HL-60 (cell line): ENCODE measurements around the gene PIK3R2.

Source experiments
- DNase-seq, 2 experiments: peaks; one replicate each; pipeline ENCODE4 v3.0.0-alpha.2; 2010 to 2020; ENCODE audit warnings: low read depth in 1 of 2, low spot score in 1 of 2
- H3K27ac ChIP-seq: fragments of 250-450 bp; sonication (Bioruptor Pico); replicated peaks from 2 replicates; pipeline ENCODE4 v1.5.1; 2020; ENCODE audit warnings: mild to moderate bottlenecking, moderate library complexity
- H3K27me3 ChIP-seq: fragments of 250-450 bp; sonication (Bioruptor Pico); 2 replicates; pipeline ENCODE4 v1.5.1; 2021; ENCODE audit warnings: mild to moderate bottlenecking, moderate library complexity; ENCODE audit not compliant: insufficient read depth, poor library complexity, severe bottlenecking
- H3K4me3 ChIP-seq: replicated peaks from 2 replicates; pipeline ENCODE4 v1.5.1; 2011; ENCODE audit warnings: mild to moderate bottlenecking, control low read depth, low read length; ENCODE audit not compliant: insufficient read depth
- GABPA ChIP-seq: IDR thresholded peaks from 2 replicates; pipeline ENCODE4 v1.6.1; 2012; ENCODE audit warnings: low read depth
- POLR2AphosphoS5 ChIP-seq: IDR thresholded peaks from 2 replicates; pipeline ENCODE4 v1.6.1; 2012; ENCODE audit warnings: low read depth
- SPI1 ChIP-seq: IDR thresholded peaks from 2 replicates; pipeline ENCODE4 v1.6.1; 2012; ENCODE audit warnings: low read depth, mild to moderate bottlenecking, borderline replicate concordance
- TF ChIP-seq, protein P1 (sequence below): IDR thresholded peaks from 2 replicates; pipeline ENCODE4 v1.6.1; 2012; ENCODE audit warnings: low read depth; ENCODE audit not compliant: insufficient replicate concordance
- TF ChIP-seq, protein P2 (sequence below): IDR thresholded peaks from one replicate; pipeline ENCODE4 v1.5.1; 2011; ENCODE audit warnings: low read length, control low read depth, inconsistent platforms; ENCODE audit not compliant: insufficient read depth

PIK3R2 gene

DNA sequence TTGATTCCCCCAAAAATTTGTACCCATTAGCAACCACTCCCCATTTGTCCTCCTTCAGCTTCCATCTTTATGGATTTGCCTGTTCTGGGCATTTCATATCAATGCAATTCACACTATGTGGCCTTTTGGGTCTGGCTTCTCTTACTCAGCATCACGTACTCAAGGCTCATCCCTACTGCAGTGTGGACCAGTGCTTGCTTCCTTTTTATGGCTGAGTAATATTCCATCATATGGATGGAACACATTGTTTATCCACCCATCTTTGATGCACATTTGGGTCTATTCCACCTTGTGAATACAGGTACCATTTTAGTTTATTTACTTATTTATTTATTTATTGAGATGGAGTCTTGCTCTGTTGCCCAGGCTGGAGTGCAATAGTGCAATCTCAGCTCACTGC is 12.5 kb upstream of the PIK3R2 start:
- no peaks in the 10 kb centered on the region for H3K27me3 ChIP-seq
- H3K4me3 ChIP-seq, result no peak overlapping the region
- no peak for DNase-seq
- no peak overlapping the region for H3K27ac ChIP-seq
- TF ChIP-seq GABPA (no peak), SPI1 (no peak), POLR2AphosphoS5 (no peak)
- TF ChIP-seq, protein P1, sequence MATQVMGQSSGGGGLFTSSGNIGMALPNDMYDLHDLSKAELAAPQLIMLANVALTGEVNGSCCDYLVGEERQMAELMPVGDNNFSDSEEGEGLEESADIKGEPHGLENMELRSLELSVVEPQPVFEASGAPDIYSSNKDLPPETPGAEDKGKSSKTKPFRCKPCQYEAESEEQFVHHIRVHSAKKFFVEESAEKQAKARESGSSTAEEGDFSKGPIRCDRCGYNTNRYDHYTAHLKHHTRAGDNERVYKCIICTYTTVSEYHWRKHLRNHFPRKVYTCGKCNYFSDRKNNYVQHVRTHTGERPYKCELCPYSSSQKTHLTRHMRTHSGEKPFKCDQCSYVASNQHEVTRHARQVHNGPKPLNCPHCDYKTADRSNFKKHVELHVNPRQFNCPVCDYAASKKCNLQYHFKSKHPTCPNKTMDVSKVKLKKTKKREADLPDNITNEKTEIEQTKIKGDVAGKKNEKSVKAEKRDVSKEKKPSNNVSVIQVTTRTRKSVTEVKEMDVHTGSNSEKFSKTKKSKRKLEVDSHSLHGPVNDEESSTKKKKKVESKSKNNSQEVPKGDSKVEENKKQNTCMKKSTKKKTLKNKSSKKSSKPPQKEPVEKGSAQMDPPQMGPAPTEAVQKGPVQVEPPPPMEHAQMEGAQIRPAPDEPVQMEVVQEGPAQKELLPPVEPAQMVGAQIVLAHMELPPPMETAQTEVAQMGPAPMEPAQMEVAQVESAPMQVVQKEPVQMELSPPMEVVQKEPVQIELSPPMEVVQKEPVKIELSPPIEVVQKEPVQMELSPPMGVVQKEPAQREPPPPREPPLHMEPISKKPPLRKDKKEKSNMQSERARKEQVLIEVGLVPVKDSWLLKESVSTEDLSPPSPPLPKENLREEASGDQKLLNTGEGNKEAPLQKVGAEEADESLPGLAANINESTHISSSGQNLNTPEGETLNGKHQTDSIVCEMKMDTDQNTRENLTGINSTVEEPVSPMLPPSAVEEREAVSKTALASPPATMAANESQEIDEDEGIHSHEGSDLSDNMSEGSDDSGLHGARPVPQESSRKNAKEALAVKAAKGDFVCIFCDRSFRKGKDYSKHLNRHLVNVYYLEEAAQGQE, result no peak
- TF ChIP-seq, protein P2, sequence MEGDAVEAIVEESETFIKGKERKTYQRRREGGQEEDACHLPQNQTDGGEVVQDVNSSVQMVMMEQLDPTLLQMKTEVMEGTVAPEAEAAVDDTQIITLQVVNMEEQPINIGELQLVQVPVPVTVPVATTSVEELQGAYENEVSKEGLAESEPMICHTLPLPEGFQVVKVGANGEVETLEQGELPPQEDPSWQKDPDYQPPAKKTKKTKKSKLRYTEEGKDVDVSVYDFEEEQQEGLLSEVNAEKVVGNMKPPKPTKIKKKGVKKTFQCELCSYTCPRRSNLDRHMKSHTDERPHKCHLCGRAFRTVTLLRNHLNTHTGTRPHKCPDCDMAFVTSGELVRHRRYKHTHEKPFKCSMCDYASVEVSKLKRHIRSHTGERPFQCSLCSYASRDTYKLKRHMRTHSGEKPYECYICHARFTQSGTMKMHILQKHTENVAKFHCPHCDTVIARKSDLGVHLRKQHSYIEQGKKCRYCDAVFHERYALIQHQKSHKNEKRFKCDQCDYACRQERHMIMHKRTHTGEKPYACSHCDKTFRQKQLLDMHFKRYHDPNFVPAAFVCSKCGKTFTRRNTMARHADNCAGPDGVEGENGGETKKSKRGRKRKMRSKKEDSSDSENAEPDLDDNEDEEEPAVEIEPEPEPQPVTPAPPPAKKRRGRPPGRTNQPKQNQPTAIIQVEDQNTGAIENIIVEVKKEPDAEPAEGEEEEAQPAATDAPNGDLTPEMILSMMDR, result no peak

DNA sequence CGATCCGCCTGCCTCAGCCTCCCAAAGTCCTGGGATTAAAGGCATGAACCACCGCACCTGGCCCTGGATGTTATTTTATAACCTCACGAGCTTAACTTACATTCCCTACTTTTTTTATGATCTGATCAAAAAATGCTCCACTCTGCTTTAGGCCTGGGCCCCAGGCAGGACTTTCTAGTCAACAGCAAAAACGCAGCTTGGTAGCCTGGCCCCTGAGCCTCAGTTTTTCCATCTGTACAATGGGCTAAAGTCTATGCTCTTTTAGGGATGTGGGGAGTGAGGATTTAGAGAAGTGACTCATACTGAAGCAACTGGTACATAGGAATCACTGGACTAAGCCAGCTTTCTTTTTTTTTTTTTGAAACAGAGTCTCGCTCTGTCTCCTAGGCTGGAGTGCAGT is 11.9 kb upstream of the PIK3R2 start:
- DNase-seq, result no peak
- Histone ChIP-seq H3K27ac (no peak overlapping the region), H3K27me3 (no peaks in the 10 kb centered on the region), H3K4me3 (no peak overlapping the region)
- no peak for TF ChIP-seq SPI1
- TF ChIP-seq, protein P2, result no peak
- TF ChIP-seq, protein P1, result no peak
- TF ChIP-seq POLR2AphosphoS5, result no peak
- TF ChIP-seq GABPA, result no peak

DNA sequence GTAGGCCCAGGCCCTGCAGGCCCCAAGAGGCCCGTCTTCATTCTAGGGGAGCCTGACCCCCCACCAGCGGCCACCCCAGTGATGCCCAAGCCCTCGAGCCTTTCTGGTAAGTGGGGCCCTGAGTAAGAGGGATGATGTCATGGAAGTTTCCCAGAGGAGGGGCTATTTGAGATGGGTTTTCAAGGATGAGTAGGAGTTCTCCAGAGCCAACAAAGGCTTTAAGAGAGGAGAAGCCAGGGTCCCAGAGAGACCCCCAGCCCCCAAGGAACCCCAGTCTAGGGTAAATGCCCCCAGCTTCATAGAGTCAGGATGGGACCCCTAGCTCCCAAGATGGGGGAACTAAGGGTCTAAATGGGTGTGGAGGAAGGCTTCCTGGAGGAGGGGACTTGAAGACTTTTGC is 9.1 kb upstream of the PIK3R2 start:
- DNase-seq, result no peak
- Histone ChIP-seq H3K4me3 (no peak overlapping the region), H3K27ac (no peak overlapping the region), H3K27me3 (no peaks in the 10 kb centered on the region)
- TF ChIP-seq, protein P2, result no peak
- TF ChIP-seq, protein P1, result no peak
- no peak for TF ChIP-seq SPI1
- no peak for TF ChIP-seq GABPA
- no peak for TF ChIP-seq POLR2AphosphoS5
